ENCODE results near the gene PAFAH2. TPM values are rescaled to one million over a fixed set of nuclear protein-coding genes. Genes with fewer than 3 reads are reported as not detected.
"Not testable (repeated sequence)": the region's sequence is repeated elsewhere in the genome, so short reads cannot be mapped to it uniquely, and the experiment has no call there.

The PAFAH2 gene
- total RNA-seq, 1 donor from 2014 or later = 9.7 TPM

DNA sequence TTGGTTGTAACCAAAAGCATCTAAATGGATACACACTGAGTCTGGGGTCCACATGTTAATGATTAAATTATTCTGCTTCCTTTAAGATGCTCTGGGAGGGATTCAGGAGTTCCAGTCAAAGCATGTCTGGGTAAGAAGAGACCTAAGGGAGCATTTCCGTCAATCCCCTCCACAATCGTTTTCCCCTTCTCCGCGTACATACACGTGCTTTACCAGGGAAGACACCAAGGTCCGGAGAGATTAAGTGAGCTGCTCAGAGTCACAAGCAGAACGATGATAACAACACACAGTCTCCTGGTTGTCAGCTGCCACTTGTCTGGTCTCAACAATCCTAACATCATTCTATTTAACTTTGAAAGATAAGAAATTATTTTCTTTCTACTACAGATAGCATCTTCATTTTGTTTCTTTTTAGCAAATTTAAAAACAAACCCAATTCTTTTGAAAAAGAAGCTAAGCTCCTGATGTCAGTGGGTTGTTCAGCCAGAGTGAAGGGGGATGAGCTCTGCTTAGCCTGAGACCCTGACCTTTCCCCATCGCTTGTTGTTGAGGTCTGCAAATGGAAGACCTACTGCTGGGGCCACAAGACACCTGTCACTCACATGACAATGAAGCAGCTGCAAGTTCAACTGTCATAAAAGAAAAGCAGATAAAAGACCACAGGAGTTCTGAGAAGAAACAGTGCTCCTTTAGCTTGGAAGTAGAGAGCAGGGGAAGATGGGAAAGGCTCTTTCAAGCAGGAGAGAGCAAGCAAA, 4.5 kb downstream of the PAFAH2 start:
- ATAC-seq (no peak), DNase-seq (ENCODE audit: missing footprints) (no peak)
- intact Hi-C loops (cut with DNase I) = no loop called here

- intact Hi-C loops (cut with DNase I) = no loop called here
- no peak for DNase-seq (ENCODE audit: missing footprints)
- no peak for ATAC-seq
These were observed 5.1 kb downstream of the PAFAH2 start for GRCh38 chr1:25992689-25993171.

DNA sequence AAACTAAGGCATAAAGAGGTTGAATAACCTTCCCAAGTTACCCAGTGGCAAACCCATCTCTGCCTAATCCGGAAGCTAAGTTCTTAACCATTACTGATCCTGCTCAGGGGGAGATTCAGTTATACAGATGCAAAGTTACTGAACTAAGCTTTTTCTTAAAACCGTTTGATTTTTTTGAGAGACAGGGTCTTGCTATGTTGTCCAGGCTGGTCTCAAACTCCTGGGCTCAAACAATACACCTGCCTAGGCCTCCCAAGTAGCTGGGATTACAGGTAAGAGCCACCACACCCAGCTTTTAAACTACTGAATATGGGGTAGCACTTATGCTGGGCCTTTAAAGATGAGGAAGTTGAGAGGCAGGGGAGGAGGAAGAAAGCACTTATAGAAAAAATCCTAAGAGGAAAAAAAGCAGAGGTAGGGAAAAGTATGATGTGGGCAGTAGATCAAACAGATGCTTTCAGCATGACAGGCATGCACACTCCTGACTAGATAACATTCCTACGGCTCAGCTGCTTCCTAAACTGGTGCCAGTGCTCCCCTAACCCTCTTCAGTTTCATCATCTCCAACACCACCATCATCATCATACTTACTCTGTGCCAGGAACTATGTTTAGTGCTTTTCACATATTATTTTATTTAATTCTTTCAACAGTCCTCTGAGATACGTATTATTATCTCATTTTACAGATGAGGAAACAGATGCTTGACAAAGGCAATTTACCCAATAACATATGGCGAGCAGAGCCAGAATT, 5.8 kb downstream of the PAFAH2 start:
- DNase-seq (ENCODE audit: missing footprints) (no peak), ATAC-seq (no peak)
- intact Hi-C loops (cut with DNase I) = no loop called here

DNA sequence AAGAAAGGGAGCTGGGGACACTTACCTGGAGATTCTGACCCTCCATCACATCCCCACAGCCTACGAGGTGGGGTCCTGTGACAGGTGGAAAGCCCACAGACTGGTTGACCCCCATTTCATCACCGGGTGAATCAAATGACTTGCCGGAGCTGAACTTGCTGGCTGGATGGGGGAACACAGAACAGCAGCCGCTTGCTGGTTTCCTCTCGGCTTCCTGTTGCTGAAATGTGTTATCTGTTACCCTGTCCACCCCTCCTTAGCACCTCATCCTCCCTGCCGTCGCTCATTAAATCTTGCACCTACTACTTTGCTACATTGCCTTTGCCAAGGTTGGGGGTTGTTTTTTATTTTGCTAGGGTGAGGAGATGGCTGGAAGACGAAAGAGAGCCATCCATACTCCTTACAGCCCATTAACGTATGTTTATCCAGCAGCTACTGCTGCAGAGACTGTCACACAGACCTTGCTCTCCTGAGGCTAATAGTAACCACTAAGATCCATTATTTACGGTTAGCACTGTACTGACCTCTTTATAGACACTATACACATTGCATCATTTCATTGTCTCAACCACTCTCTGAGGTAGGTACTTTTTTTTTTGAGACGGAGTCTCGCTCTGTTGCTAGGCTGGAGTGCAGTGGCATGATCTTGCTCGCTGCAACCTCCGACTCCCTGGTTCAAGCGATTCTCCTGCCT, 7.0 kb downstream of the PAFAH2 start:
- intact Hi-C loops (cut with DNase I) = no loop called here
- DNase-seq (ENCODE audit: missing footprints) (no peak), ATAC-seq (peak; percentile 59)

GRCh38 chr1:25990251-25990650, 7.6 kb downstream of the PAFAH2 start:
- intact Hi-C loops (cut with DNase I) = no loop called here
- ATAC-seq (no peak), DNase-seq (ENCODE audit: missing footprints) (no peak)

DNA sequence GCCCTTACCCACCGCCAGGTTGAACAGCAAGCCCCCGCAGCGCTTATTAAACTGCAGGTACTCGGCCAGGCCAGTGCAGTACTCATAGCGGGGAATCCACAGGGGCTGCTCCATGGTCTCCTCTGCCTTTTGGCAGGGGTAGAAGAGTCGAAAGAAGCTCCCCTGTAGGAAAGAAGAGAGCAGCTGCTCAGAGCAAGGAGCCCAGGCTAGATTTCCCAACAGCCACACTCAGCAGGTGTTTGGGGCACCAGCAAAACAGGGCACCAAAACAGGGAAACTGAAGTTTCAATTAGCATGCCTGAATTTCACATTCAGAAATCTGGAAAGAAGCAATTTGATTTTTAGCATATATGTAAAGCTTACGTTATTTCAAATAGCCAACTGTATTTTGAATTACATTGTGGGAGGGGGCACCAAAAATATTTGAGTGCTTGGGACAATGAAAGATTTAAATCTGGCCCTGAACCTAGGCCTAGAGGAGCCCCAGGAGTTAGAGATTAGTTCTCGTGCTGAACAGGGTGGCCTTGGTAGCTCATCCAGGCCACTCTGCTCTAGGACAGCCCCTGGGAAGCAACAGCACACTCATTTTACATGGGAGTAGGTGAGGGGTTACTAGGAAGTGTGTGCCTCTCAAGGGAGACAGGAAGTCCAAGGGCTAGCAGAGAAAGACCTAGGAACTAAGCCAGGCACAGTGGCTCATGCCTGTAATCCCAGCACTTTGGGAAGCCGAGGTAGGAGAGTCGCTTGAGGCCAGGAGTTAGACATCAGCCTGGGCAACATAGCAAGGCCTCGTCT, 8.2 kb downstream of the PAFAH2 start:
- ATAC-seq (no peak), DNase-seq (ENCODE audit: missing footprints) (no peak)
- intact Hi-C loops (cut with DNase I) = no loop called here

GRCh38 chr1:25987951-25988350, 9.9 kb downstream of the PAFAH2 start:
- DNase-seq (ENCODE audit: missing footprints) (no peak), ATAC-seq (no peak)
- intact Hi-C loops (cut with DNase I) = no loop called here

GRCh38 chr1:25986773-25987172, 11.1 kb downstream of the PAFAH2 start:
- ATAC-seq; intact Hi-C loops (cut with DNase I); DNase-seq (ENCODE audit: missing footprints): not testable (repeated sequence)

DNA sequence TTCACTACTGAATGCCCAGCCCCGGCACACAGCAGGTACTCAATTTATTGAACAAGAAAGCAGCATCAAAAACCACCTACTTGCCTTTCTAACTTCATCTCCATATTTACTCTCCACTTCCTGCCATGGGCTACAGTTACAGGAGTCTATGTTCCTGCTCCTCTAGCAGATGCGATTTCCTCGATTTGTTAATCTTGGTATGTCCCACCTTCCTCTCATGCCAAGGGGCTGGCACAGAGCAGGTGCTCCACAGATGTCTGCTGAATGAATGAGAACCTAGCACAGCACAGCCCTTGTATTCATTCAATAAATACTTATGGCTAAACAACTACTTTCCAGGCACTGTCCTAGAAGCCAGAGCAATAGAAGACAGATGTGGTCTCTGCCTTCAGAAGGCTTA, 12.2 kb downstream of the PAFAH2 start:
- intact Hi-C loops (cut with DNase I) = no loop called here
- DNase-seq (ENCODE audit: missing footprints) (no peak), ATAC-seq (no peak)

DNA sequence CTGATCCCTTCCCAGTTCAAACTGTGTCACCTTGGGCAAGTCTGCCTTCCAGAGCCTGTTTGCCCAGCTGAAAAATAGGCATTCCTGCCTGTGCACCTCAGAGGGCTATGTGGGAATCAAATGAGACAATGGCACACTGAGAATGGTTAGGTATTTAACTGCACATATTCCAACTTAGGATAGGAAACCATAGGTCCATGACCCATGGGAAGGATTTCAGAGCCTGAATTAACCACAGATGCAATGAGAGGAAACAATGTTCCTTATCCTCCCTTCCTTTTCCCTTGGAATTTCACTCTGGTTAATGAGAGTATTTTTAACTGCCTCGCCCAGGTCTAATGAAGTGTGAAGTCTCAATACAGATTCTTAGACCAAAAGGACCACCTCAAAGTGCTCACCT, 12.7 kb downstream of the PAFAH2 start:
- intact Hi-C loops (cut with DNase I) = no loop called here

DNA sequence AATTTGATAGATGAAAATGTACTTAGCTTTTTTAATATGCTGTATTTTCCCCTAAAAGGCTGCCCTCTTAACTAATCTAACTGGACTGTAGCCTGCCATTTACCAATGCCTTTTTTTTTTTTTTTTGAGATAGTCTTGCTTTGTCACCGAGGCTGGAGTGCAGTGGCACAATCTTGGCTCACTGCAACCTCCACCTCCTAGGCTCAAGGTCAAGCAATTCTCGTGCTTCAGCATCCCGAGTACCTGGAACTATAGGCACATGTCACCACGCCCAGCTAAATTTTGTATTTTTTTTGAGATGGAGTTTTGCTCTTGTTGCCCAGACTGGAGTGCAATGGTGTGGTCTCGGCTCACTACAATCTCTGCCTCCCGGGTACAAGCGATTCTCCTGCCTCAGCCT, 18.7 kb downstream of the PAFAH2 start:
- ATAC-seq = no peak
- intact Hi-C loops (cut with DNase I) = no loop called here
- DNase-seq (ENCODE audit: missing footprints) = no peak

More for the DNA sequence above, 12.7 kb downstream of the PAFAH2 start:
- DNase-seq (ENCODE audit: missing footprints) (no peak), ATAC-seq (no peak)

GRCh38 chr1:25978403-25978802, 19.5 kb downstream of the PAFAH2 start:
- ATAC-seq (no peak), DNase-seq (ENCODE audit: missing footprints) (no peak)
- intact Hi-C loops (cut with DNase I) = no loop called here

- DNase-seq (ENCODE audit: missing footprints) (no peak), ATAC-seq (no peak)
- intact Hi-C loops (cut with DNase I) = no loop called here
These were observed 20.1 kb downstream of the PAFAH2 start for GRCh38 chr1:25977801-25978200.

- DNase-seq (ENCODE audit: missing footprints) (no peak), ATAC-seq (no peak)
- intact Hi-C loops (cut with DNase I) = no loop called here
These were observed 24.1 kb downstream of the PAFAH2 start for GRCh38 chr1:25973610-25974321.

DNA sequence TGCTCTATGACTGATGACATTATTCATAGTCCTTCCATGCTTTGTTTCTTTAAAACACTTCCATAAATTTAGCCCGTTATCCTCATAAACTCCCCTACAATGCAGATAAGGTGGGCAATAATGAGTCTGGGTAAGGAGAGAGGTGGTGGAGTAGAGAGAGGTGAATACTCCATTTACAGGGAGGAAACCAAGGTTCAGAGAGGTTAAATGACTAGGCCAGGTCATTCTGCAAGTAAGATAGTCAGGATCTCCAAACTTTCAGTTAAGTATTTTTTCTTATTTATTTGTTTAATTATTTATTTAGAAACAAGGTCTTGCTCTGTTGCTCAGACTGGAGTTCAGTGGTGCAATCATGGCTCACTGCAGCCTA, 26.1 kb downstream of the PAFAH2 start:
- DNase-seq (ENCODE audit: missing footprints) = no peak
- intact Hi-C loops (cut with DNase I) = no loop called here
- no peak for ATAC-seq

- ATAC-seq (no peak), DNase-seq (ENCODE audit: missing footprints) (no peak)
- intact Hi-C loops (cut with DNase I) = no loop called here
These were observed 26.6 kb downstream of the PAFAH2 start for GRCh38 chr1:25971066-25971810.

DNA sequence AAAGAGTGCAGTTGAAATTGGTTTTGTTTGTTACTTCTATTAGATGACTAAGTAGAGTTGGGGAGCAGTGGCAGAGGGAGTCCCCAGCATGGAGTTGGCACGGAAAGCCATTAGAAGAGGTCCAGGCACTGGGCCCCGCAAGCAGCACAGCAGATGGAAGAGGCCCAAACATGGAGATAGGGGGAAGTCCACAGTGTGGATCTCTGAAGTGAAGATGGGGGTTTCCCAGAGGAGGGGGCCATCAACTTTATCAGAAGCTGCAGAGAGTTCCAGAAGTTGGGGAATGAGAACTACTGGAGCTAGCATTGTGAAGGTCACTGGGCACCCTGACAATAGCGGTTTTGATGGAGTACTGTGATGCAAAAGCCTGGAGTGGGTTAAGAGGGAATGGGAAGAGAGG, 30.6 kb downstream of the PAFAH2 start:
- intact Hi-C loops (cut with DNase I) = no loop called here
- no peak for DNase-seq (ENCODE audit: missing footprints)
- ATAC-seq = no peak

DNA sequence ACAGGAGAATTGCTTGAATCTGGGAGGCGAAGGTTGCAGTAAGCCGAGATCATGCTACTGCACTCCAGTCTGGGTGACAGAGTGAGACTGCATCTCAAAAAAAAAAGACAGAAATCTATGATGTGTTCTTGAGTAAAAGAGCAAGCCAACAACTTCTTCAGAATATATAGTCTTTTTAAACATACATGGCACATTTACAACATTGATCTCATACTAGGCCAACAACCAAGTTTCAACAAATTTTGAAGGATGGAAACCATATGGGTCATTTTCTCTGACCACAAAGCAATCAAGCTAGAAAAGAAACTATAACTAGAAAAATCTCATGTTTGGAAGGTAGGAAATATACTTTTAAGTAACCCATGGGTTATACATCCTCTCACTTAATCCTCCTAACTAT, 38.3 kb downstream of the PAFAH2 start:
- intact Hi-C loops (cut with DNase I) = no loop called here
- no peak for DNase-seq (ENCODE audit: missing footprints)

More for the DNA sequence above, 38.3 kb downstream of the PAFAH2 start:
- ATAC-seq = no peak

All from Right ventricle myocardium inferior (tissue), 1 donor.